GM18867 (cell line): Measurements from ENCODE around the gene WDR46.

Experiments used
- ATAC-seq: cut with Tn5 transposase; IDR thresholded peaks from one replicate; pipeline ENCODE4 v1.9.1; 2021; ENCODE audit warnings: mild to moderate bottlenecking, moderate library complexity; ENCODE audit not compliant: unreplicated experiment

WDR46 gene

DNA sequence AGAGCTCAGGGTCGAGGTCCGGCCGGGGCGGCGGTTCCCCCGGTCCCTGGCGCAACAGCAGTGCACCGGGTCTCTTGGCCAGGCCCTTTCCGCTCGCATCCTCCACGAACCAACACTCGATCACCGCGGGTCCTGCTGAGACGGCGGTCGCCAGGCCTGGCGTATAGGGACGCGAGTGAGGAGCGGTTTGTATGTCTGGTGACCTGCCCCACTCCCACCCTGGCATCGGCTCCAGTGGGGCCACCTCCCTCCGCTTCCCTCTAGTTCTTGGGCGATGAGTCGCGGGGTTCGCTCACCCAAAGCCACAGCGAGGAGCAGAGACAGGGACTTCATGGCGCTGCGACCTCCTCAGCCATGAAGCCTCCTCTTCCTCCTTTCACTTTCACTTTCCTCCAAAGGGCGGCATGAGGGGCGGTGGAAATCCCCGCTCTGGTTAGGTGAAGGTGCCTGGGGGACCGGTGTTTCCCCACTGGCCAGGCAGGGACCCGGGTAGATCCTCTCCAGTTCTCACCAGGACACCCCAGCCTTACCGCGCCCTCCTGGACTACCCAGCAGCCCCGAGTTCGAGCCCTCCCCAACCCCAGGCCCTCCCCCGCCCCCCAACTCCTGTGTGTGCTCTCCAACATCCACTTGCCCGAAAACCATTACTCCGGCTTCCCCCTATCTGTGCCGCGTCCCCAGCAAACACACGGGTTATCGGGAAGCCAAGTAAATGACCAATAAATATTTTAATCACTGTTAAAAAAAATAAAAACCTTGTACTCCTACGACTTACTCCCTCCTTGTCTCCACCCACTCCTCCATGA, 24.9 kb upstream of the WDR46 start, which contains the start of gene TAPBP:
TSS of gene TAPBP (minus strand) at position 370 of the 806 bp plus-strand sequence. CDS start at position 333, 37 bp downstream.
- peak; percentile 32 for ATAC-seq

GRCh38 chr6:33313105-33313708, 24.2 kb upstream of the WDR46 start:
- no peak for ATAC-seq

DNA sequence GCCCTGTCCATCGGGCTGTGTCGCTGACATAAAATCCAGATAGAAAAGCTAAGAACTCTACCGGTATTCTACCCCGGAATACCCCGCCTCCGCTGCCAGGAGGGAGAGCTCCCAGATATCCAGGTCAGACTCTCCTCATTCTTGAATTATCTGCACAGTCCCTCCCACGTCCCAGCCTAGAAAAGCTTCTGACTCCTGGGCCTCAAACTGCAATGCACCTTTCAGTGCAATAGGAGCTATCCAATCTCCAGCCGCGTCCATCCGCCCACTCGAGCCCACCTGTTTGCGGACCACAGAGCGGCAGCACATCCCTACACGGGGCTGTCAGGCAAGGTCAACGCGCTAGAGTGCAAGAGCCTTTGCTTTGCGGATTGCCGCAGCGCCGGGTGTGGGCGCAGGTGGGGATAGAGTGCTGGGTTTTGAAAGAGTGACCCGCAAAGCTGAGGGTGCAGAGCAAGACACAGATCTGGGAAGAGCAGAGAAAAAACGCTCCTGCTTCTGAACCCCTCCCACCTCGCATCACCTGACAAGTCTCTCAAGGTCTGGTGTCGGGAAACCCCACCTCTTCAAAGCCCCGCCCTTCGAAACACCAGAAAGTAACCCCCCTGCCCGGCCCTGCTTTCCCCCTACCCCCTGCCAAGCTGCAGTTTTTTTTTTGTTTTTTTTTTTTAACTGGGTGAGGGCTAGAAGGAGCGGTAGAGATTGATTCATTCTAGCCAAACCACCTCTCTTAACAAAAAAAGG, 23.5 kb upstream of the WDR46 start:
- ATAC-seq: peak; percentile 30

- no peak for ATAC-seq
Observed at GRCh38 chr6:33306356-33306755, 17.3 kb upstream of the WDR46 start.

- no peak for ATAC-seq
Observed at GRCh38 chr6:33305052-33305451, 16.0 kb upstream of the WDR46 start.

- no peak for ATAC-seq
Observed at GRCh38 chr6:33304216-33304615, 15.2 kb upstream of the WDR46 start.

DNA sequence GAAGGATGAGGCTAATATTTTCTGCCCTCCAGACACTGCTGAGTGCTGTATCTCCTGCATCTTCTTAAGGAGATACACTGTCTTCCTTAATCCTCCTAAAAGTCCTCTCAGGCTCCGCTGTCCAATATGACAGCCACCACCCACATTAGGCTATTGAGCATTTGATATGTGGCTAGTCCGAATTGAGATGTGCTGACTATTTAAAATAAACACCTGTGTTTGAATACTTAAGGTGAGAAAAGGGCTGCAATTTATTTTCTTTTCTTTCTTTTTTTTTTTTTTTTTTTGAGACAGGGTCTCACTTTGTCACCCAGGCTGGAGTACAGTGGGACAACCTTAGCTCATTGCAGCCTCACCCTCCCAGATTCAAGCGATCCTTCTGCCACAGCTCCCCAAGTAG, 12.8 kb upstream of the WDR46 start:
- no peak for ATAC-seq

- ATAC-seq: peak; percentile 69
Observed at GRCh38 chr6:33299237-33299944, 10.4 kb upstream of the WDR46 start.

DNA sequence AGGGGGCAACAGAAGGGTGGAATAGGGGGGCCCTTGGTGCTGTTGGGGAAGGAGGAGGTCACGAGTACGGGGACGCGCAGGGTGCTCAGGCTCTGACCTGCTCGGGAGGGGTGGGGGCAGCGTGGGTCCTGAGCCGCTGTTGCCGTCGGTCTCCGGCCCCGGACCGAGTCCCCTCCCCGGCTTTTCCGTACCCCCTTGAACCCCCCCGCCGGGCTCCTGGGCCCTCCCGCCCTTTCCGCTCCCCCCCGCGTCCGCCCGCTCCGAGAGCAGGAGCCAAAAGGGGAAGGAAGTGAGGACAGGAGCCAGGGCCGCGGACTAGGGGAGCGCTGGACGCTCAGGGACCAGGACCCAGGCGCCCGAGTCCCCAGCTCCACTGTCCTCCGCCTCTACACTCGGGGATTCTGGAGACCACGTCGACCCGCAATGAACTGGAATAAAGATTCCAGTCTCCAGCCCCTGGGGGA, 9.8 kb upstream of the WDR46 start, which contains the start of gene RGL2:
TSS of gene RGL2 (minus strand) at position 170 of the 464 bp plus-strand sequence. CDS start 332 bp downstream, outside the sequence.
- ATAC-seq: peak; percentile 31

DNA sequence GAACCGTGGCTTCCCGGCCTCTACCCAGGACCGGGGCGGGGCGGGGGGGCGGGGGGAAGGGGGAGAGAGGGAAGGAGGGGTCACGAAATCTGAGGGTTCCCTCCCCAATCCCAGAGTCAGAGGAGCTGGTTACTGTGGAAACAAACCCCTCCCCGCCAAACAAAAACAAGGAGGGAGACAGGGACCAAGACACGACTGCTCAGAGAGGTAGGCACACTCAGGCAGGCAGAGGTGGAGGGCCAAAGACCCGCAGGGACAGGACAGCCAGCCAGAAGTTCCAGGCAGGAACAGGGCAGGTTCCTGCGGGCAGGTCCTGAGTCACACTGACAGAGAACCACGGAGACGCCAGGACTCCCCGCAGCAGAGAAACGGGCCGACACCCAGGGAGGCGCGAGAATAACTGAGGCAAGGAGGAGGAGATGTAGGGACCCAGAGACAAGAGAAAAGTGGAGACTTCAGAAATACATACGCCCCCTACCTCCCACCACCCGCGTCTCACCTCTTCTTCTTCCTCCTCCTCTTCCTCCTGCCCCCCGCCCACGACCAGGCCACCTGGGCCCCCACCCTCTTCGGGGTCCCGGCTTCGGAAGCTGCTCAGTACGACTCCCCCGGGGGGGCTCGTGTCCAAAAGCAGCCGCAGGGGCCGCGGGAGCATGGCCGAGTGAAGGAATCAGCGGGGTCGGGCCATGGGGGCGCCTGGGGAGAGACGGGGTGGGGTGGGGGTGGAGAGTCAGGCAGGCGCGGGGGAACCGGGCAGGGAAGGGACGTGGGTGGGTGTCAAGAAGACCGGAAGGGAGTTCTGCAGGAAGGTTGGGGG, 9.1 kb upstream of the WDR46 start:
- no peak for ATAC-seq

- ATAC-seq: no peak
Observed at GRCh38 chr6:33297406-33297955, 8.4 kb upstream of the WDR46 start.

- ATAC-seq: no peak
Observed at GRCh38 chr6:33296797-33297405, 7.9 kb upstream of the WDR46 start.

DNA sequence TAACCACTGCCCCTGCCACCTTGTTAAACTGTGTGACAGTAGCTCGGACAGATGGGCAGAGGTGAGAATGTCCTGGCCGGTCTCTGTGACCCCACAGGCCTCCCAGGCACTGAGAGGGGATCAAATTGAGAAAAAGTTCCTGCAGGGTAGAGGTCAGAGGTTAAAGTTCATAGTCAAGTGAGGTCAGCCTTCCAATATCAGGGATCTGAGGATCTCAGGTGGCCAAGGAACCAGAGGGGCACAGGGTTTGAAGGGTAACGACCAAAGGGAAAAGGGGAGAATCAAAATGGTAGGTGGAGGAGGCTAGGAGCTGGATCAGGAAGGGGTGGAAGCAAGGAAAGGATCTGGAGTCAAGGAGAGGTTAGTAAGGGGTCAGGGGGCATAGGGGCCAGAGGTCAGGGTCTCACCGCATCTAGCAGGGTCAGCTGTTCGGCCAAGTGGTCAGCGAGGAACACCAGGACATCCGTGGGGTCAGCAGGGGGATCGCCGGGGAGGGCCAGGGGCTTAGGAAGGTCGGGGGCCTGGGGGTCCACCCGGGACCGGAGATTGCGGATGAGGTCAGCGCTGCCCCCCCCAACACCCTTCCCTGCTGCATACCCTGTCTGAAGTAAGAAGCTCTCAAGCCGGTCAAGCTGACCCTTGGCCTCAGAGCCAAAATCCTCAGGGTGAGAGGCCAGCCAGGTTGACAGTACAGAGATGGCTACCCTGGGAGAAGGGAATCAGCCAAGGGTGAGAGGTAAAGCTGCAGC, 6.8 kb upstream of the WDR46 start:
- ATAC-seq: no peak

- ATAC-seq: no peak
Observed at GRCh38 chr6:33294086-33294823, 5.2 kb upstream of the WDR46 start.

DNA sequence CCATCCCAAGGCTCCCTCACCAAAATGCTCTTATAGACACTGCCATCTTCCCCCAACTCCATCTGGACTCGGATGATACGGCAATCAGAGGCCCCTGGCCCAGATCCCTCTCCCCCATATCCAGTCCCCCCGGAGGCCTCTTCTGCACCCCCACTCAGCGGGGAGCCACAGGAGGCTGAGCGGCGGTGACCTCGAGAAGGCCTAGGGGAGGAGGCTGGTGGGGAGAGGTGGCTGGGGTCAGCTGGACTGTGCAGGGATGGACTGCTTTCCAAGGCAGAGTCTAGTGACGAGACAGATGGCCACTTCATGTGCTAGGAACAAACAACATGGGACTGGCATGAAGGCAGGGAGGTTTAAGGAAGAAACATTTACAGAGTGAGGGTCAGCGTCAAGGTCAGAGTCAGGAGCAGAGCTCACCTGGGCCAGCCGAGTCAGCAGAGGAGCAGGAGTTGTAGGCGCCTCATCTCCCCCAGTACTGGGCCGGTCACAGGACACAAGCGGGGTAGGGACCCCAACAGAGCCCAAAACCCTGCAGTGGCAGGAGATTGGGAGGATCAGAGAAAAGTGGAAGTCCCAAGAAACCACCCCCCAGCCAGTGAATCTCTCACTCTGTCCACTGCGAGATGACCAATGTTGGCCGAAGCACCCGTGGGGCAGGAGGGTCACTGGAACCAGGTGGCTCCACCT, 4.1 kb upstream of the WDR46 start:
- no peak for ATAC-seq

- ATAC-seq: no peak
Observed at GRCh38 chr6:33290459-33290858, 1.4 kb upstream of the WDR46 start.

DNA sequence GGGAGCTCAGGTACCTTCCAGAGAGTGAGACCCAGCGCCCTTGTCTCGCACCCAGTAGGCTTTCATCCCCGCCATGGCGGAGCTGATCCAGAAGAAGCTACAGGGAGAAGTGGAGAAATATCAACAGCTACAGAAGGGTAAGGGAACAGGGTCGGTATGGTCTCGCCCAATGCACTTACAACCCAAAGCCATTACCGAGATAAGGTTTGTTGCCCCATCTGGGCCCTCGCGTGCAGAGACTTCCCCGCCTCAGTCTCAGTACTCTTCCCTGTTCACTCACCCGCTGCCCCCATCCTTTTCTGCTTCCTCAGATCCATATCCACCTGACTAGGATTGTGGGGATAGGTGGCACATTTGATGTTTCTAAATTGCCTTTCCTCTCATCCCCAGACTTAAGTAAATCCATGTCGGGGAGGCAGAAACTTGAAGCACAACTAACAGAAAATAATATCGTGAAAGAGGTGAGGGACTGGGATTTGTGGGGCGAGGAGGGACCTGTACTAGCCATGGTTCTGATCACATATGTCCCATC, 811 bp upstream of the WDR46 start:
- peak; percentile 1 for ATAC-seq
